Spleen (tissue), 11 donors: ENCODE data around the gene GNRH2. TPM values are rescaled to one million over a fixed set of nuclear protein-coding genes. Genes with fewer than 3 reads are reported as not detected.
"Not testable (repeated sequence)": the region's sequence is repeated elsewhere in the genome, so short reads cannot be mapped to it uniquely, and the experiment has no call there.

Source experiments
- DNase-seq: peaks from one replicate; pipeline ENCODE4 v3.0.0-alpha.2; 2020
- H3K27ac ChIP-seq, 8 donors: fragments of 200-600 bp; sonication (generic) in 7 of 8; 1 replicate in 4 of 8; 2 replicates in 4 of 8; pipeline versions ENCODE4 v1.5.0 to v1.8.0; 2016 to 2021; ENCODE audit warnings: inconsistent platforms in 4 of 8, mild to moderate bottlenecking in 4 of 8, moderate library complexity in 1 of 8
- H3K27me3 ChIP-seq, 7 donors: fragments of 200-600 bp; sonication (generic) in 6 of 7; replicated peaks in 1 of 7; 1 replicate in 4 of 7; 2 replicates in 3 of 7; pipeline versions ENCODE4 v1.5.0 to v1.8.0; 2016 to 2021; ENCODE audit warnings: inconsistent platforms in 3 of 7, mild to moderate bottlenecking in 1 of 7
- H3K36me3 ChIP-seq, 6 donors: fragments of 200-600 bp; sonication (generic) in 5 of 6; 1 replicate in 4 of 6; 2 replicates in 2 of 6; pipeline versions ENCODE4 v1.5.0 to v1.8.0; 2016 to 2021; ENCODE audit warnings: inconsistent platforms in 2 of 6
- H3K4me1 ChIP-seq, 6 donors: fragments of 200-600 bp; sonication (generic) in 5 of 6; 1 replicate in 3 of 6; 2 replicates in 3 of 6; pipeline versions ENCODE4 v1.5.0 to v1.8.0; 2016 to 2021; ENCODE audit warnings: inconsistent platforms in 3 of 6
- H3K4me3 ChIP-seq, 8 donors: fragments of 200-600 bp; sonication (generic) in 7 of 8; 1 replicate in 4 of 8; 2 replicates in 4 of 8; pipeline versions ENCODE4 v1.5.0 to v1.8.0; 2016 to 2021; ENCODE audit warnings: inconsistent platforms in 4 of 8, mild to moderate bottlenecking in 4 of 8, moderate library complexity in 2 of 8
- H3K9me3 ChIP-seq, 8 donors: fragments of 200-600 bp; sonication (generic) in 7 of 8; 1 replicate in 4 of 8; 2 replicates in 4 of 8; pipeline versions ENCODE4 v1.5.0 to v1.8.0; 2016 to 2021; ENCODE audit warnings: inconsistent platforms in 4 of 8
- POLR2A ChIP-seq, 3 donors: fragments of 450-650 bp; IDR thresholded peaks; one replicate each; pipeline ENCODE4 v1.5.1; 2017; ENCODE audit warnings: antibody characterized with exemption in 3 of 3, mild to moderate bottlenecking in 1 of 3
- POLR2AphosphoS5 ChIP-seq, 3 donors: sonication (generic); formaldehyde crosslinking; IDR thresholded peaks; one replicate each; pipeline ENCODE4 v1.5.1; 2017; ENCODE audit warnings: antibody characterized with exemption in 3 of 3
- WGBS, 5 donors: extraction: QIAGEN DNeasy Blood & Tissue Kit in 3 of 5; methylation state at CpG; one replicate each; pipeline versions ENCODE4 v1.1.5 to v1.1.7; 2013 to 2018; 5-methylcytosine and 5-hydroxymethylcytosine counted together
- intact Hi-C: fragments of 100-400 bp; cut with DNase I; formaldehyde crosslinking; loops from one replicate; pipeline ENCODE4 v1.15.0; 2023; ENCODE audit warnings: low total_unique reads
- polyA plus RNA-seq, 3 donors: library from polyadenylated mRNA; stranded (reverse); fragments of 200-250 nt; gene quantifications; one replicate each; pipeline ENCODE4 v1.2.1, GENCODE V29; 2013
- total RNA-seq, 7 donors: library from RNA; depleted of rRNA in 3 of 7; stranded (reverse); fragments of >200 nt in 3 of 7; fragmentation: NEBNext Ultra II Directional in 4 of 7; extraction: Animal tissue kit (Norgen Biotek cat#: 25700) in 4 of 7; gene quantifications; one replicate each; pipeline versions ENCODE4 v1.1.0 to v1.2.1, GENCODE V29; 2016 to 2021
- TF ChIP-seq, protein P1 (sequence below), 11 experiments: fragments of 200-600 bp in 7 of 11; fragments of 450-650 bp in 4 of 11; sonication (generic) in 4 of 11; IDR thresholded peaks in 8 of 11; conservative IDR thresholded peaks in 3 of 11; 1 replicate in 7 of 11; 2 replicates in 4 of 11; pipeline versions ENCODE4 v1.4.0 to v1.8.0; 2016 to 2021; ENCODE audit warnings: antibody characterized with exemption in 11 of 11, inconsistent platforms in 4 of 11, mild to moderate bottlenecking in 1 of 11
- donor health status: healthy with polysubstance abuse.
- donor health status: DM: no; HTN: no; CAD: no; lungs with moderate emphysema.
- donor health status: DM: no; HTN: no; CAD: no.
- donor health status: Bipolar disorder and iron deficiency.
- donor health status: healthy.
- donor health status: DM: no; HTN: no; CAD: no.
- donor health status: DM: yes; HTN: yes; CAD: no.

GNRH2 gene
- total and polyA plus RNA-seq, 10 donors: 0.70 to 1.7 (median 1.0) TPM; not detected in 6

- Histone ChIP-seq H3K36me3 (peaks cover 3 to 84% (median 21%) of the 10 kb centered on the region in 6 donors), H3K27ac (no peak overlapping the region), H3K9me3 (no peaks in the 10 kb centered on the region), H3K4me1 (no peaks in the 10 kb centered on the region), H3K27me3 (no peaks in the 10 kb centered on the region), H3K4me3 (no peak overlapping the region)
- no peak for DNase-seq
- TF ChIP-seq, protein P1, sequence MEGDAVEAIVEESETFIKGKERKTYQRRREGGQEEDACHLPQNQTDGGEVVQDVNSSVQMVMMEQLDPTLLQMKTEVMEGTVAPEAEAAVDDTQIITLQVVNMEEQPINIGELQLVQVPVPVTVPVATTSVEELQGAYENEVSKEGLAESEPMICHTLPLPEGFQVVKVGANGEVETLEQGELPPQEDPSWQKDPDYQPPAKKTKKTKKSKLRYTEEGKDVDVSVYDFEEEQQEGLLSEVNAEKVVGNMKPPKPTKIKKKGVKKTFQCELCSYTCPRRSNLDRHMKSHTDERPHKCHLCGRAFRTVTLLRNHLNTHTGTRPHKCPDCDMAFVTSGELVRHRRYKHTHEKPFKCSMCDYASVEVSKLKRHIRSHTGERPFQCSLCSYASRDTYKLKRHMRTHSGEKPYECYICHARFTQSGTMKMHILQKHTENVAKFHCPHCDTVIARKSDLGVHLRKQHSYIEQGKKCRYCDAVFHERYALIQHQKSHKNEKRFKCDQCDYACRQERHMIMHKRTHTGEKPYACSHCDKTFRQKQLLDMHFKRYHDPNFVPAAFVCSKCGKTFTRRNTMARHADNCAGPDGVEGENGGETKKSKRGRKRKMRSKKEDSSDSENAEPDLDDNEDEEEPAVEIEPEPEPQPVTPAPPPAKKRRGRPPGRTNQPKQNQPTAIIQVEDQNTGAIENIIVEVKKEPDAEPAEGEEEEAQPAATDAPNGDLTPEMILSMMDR (IDR thresholded peaks at IDR 0.05 in 8 of 11, conservative IDR thresholded peaks at IDR 0.05 in 3 of 11): no peak
- no peak for TF ChIP-seq POLR2A (IDR thresholded peaks at IDR 0.05)
- no peak for TF ChIP-seq POLR2AphosphoS5 (IDR thresholded peaks at IDR 0.05)
- WGBS, 5 donors: 90 to 95% (median 94%) methylated on average over 7 of the region's 7 CpGs
- intact Hi-C loops: no loop called here
Measured at GRCh38 chr20:3014179-3014578, 29.2 kb upstream of the GNRH2 start.

GRCh38 chr20:3014662-3015061 is 28.8 kb upstream of the GNRH2 start:
- Histone ChIP-seq H3K36me3 (peaks cover 3 to 79% (median 16%) of the 10 kb centered on the region in 6 donors), H3K4me3 (no peak overlapping the region), H3K27ac (no peak overlapping the region), H3K27me3 (no peaks in the 10 kb centered on the region), H3K4me1 (no peaks in the 10 kb centered on the region), H3K9me3 (no peaks in the 10 kb centered on the region)
- intact Hi-C loops: no loop called here
- 88 to 95% (median 89%) methylated on average over 3 of the region's 3 CpGs for WGBS, 5 donors
- no peak for TF ChIP-seq POLR2AphosphoS5 (IDR thresholded peaks at IDR 0.05)
- TF ChIP-seq POLR2A (IDR thresholded peaks at IDR 0.05): no peak
- TF ChIP-seq, protein P1 (IDR thresholded peaks at IDR 0.05 in 8 of 11, conservative IDR thresholded peaks at IDR 0.05 in 3 of 11): no peak
- DNase-seq: no peak

GRCh38 chr20:3015302-3015701 is 28.1 kb upstream of the GNRH2 start:
- peaks cover 3 to 77% (median 13%) of the 10 kb centered on the region in 6 donors for H3K36me3 ChIP-seq
- H3K9me3 ChIP-seq, H3K27me3 ChIP-seq, H3K4me3 ChIP-seq, DNase-seq, intact Hi-C loops, H3K4me1 ChIP-seq, H3K27ac ChIP-seq: not testable (repeated sequence)
- WGBS, 5 donors: 88 to 97% (median 94%) methylated on average over 5 of the region's 5 CpGs

GRCh38 chr20:3021327-3021726 is 22.1 kb upstream of the GNRH2 start:
- 92 to 96% (median 93%) methylated on average over 4 of the region's 4 CpGs for whole genome bisulfite sequencing, 5 donors
- intact Hi-C loops: no loop called here
- Histone ChIP-seq H3K36me3 (peaks cover 3 to 83% (median 63%) of the 10 kb centered on the region in 6 donors), H3K27me3 (no peaks in the 10 kb centered on the region), H3K4me1 (no peaks in the 10 kb centered on the region), H3K9me3 (no peaks in the 10 kb centered on the region), H3K4me3 (no peak overlapping the region), H3K27ac (no peak overlapping the region)
- TF ChIP-seq POLR2AphosphoS5 (IDR thresholded peaks at IDR 0.05) (no peak), POLR2A (IDR thresholded peaks at IDR 0.05) (no peak)
- TF ChIP-seq, protein P1 (IDR thresholded peaks at IDR 0.05 in 8 of 11, conservative IDR thresholded peaks at IDR 0.05 in 3 of 11): no peak
- DNase-seq: no peak

GRCh38 chr20:3021777-3022176 is 21.6 kb upstream of the GNRH2 start:
- H3K9me3 ChIP-seq: no peaks in the 10 kb centered on the region
- WGBS, 5 donors: 80 to 94% (median 84%) methylated on average over 5 of the region's 5 CpGs
- no peaks in the 10 kb centered on the region for H3K4me1 ChIP-seq
- no peak for TF ChIP-seq POLR2AphosphoS5 (IDR thresholded peaks at IDR 0.05)
- no peak for TF ChIP-seq POLR2A (IDR thresholded peaks at IDR 0.05)
- TF ChIP-seq, protein P1 (IDR thresholded peaks at IDR 0.05 in 8 of 11, conservative IDR thresholded peaks at IDR 0.05 in 3 of 11): no peak
- DNase-seq: no peak
- H3K27me3 ChIP-seq: no peaks in the 10 kb centered on the region
- intact Hi-C loops: no loop called here
- peaks cover 3 to 83% (median 67%) of the 10 kb centered on the region in 6 donors for H3K36me3 ChIP-seq
- no peak overlapping the region for H3K4me3 ChIP-seq
- no peak overlapping the region for H3K27ac ChIP-seq

DNA sequence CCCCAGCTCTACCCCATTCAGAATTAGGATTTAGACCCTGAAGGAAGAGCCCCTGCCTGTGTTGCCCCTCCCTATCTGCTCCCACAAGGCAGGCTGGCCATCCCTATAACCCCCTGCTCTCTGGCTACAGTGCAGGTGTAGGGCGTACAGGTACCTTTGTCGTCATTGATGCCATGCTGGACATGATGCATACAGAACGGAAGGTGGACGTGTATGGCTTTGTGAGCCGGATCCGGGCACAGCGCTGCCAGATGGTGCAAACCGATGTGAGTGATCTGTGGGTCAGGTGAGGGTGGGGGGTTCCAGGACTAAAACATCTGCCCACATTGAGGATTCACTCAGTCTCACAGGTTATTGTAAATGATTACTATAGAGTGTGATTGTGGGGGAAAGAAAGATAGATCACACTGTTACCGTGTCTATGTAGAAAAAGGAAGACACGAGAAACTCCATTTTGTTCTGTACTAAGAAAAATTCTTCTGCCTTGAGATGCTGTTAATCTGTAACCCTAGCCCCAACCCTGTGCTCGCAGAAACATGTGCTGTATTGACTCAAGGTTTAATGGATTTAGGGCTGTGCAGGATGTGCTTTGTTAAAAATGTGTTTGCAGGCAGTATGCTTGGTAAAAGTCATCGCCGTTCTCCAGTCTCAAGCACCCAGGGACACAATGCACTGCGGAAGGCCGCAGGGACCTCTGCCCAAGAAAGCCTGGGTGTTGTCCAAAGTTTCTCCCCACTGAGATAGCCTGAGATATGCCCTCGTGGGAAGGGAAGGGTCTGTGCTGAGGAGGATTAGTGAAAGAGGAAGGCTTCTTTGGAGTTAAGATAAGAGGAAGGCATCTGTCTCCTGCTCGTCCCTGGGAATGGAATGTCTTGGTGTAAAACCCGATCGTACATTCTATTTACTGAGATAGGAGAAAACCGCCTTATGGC is 20.6 kb upstream of the GNRH2 start:
- H3K27me3 ChIP-seq, intact Hi-C loops, DNase-seq, H3K4me1 ChIP-seq, H3K4me3 ChIP-seq, H3K9me3 ChIP-seq, H3K27ac ChIP-seq: not testable (repeated sequence)
- peaks cover 2 to 83% (median 72%) of the 10 kb centered on the region in 6 donors for H3K36me3 ChIP-seq
- 93 to 97% (median 95%) methylated on average over 20 of the region's 20 CpGs for WGBS, 5 donors
